Hepatocyte (in vitro differentiated cells): ENCODE data around the gene FHDC1. TPM values are rescaled to one million over a fixed set of nuclear protein-coding genes. Genes with fewer than 3 reads are reported as not detected.
"Not testable (repeated sequence)": the region's sequence is repeated elsewhere in the genome, so short reads cannot be mapped to it uniquely, and the experiment has no call there.

Experiments used
- DNase-seq: peaks from one replicate; pipeline ENCODE4 v3.0.0-alpha.2; 2016; ENCODE audit warnings: low spot score
- H2AFZ ChIP-seq: fragments of 200-600 bp; sonication (generic); 2 replicates; pipeline ENCODE4 v1.6.0; 2016; ENCODE audit warnings: antibody characterized with exemption, mild to moderate bottlenecking
- H3K27ac ChIP-seq: fragments of 200-600 bp; sonication (generic); 2 replicates; pipeline ENCODE4 v1.5.1; 2016; ENCODE audit warnings: mild to moderate bottlenecking
- H3K27me3 ChIP-seq: fragments of 200-600 bp; sonication (generic); 2 replicates; pipeline ENCODE4 v1.6.1; 2016
- H3K36me3 ChIP-seq: fragments of 200-600 bp; sonication (generic); replicated peaks from 2 replicates; pipeline ENCODE4 v1.5.1; 2016; ENCODE audit warnings: low read depth; ENCODE audit not compliant: insufficient read depth
- H3K4me1 ChIP-seq: fragments of 200-600 bp; sonication (generic); 2 replicates; pipeline ENCODE4 v1.5.1; 2016; ENCODE audit warnings: mild to moderate bottlenecking, moderate library complexity; ENCODE audit not compliant: insufficient read depth
- H3K4me2 ChIP-seq: fragments of 200-600 bp; sonication (generic); 2 replicates; pipeline ENCODE4 v1.6.0; 2016
- H3K4me3 ChIP-seq: fragments of 200-600 bp; sonication (generic); 2 replicates; pipeline ENCODE4 v1.5.1; 2016; ENCODE audit warnings: mild to moderate bottlenecking
- H3K79me2 ChIP-seq: fragments of 200-600 bp; sonication (generic); 2 replicates; pipeline ENCODE4 v1.6.0; 2017; ENCODE audit warnings: mild to moderate bottlenecking
- H3K9me2 ChIP-seq: fragments of 200-600 bp; sonication (generic); replicated peaks from 2 replicates; pipeline ENCODE4 v1.6.0; 2017; ENCODE audit warnings: mild to moderate bottlenecking; ENCODE audit not compliant: insufficient read depth
- H3K9me3 ChIP-seq: fragments of 200-600 bp; sonication (generic); 2 replicates; pipeline ENCODE4 v1.5.1; 2016; ENCODE audit warnings: low read depth, mild to moderate bottlenecking
- H4K20me1 ChIP-seq: fragments of 200-600 bp; sonication (generic); 2 replicates; pipeline ENCODE4 v1.6.0; 2016; ENCODE audit warnings: mild to moderate bottlenecking; ENCODE audit not compliant: insufficient read depth, poor library complexity, severe bottlenecking
- EZH2 ChIP-seq: fragments of 200-600 bp; sonication (generic); IDR thresholded peaks from 2 replicates; pipeline ENCODE4 v1.6.1; 2016; ENCODE audit warnings: antibody characterized with exemption, mild to moderate bottlenecking, borderline replicate concordance
- EZH2phosphoT487 ChIP-seq: fragments of 200-600 bp; sonication (generic); IDR thresholded peaks from one replicate; pipeline ENCODE4 v1.6.1; 2018; ENCODE audit warnings: antibody characterized with exemption, mild to moderate bottlenecking, low read depth, moderate library complexity; ENCODE audit not compliant: unreplicated experiment, severe bottlenecking
- WGBS: methylation state at CpG from one replicate; pipeline ENCODE4 v1.1.6; 2016; ENCODE audit warnings: low lambda C conversion rate; ENCODE audit errors: missing lambda C conversion rate; 5-methylcytosine and 5-hydroxymethylcytosine counted together
- polyA plus RNA-seq: library from polyadenylated mRNA; unstranded; fragments of >200 nt; fragmentation: Nextera tagmentation; extraction: Ambion mirVana; gene quantifications from 2 replicates; pipeline ENCODE4 v1.2.1, GENCODE V29; 2016
- total RNA-seq: library from RNA; depleted of rRNA; stranded (reverse); fragments of >200 nt; gene quantifications from 2 replicates; pipeline ENCODE4 v1.2.3, GENCODE V29; 2014
- TF ChIP-seq, protein P1 (sequence below): fragments of 200-600 bp; sonication (generic); IDR thresholded peaks from 2 replicates; pipeline ENCODE4 v1.5.1; 2016; ENCODE audit warnings: antibody characterized with exemption, mild to moderate bottlenecking; ENCODE audit not compliant: poor library complexity

FHDC1 gene
- total and polyA plus RNA-seq, 2 experiments from 2014 or later = 2.1 to 3.1 TPM

- H3K36me3 ChIP-seq = no peaks in the 10 kb centered on the region
- TF ChIP-seq EZH2 (no peak), EZH2phosphoT487 (no peak)
- TF ChIP-seq, protein P1, sequence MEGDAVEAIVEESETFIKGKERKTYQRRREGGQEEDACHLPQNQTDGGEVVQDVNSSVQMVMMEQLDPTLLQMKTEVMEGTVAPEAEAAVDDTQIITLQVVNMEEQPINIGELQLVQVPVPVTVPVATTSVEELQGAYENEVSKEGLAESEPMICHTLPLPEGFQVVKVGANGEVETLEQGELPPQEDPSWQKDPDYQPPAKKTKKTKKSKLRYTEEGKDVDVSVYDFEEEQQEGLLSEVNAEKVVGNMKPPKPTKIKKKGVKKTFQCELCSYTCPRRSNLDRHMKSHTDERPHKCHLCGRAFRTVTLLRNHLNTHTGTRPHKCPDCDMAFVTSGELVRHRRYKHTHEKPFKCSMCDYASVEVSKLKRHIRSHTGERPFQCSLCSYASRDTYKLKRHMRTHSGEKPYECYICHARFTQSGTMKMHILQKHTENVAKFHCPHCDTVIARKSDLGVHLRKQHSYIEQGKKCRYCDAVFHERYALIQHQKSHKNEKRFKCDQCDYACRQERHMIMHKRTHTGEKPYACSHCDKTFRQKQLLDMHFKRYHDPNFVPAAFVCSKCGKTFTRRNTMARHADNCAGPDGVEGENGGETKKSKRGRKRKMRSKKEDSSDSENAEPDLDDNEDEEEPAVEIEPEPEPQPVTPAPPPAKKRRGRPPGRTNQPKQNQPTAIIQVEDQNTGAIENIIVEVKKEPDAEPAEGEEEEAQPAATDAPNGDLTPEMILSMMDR = no peak
- H3K79me2 ChIP-seq = no peaks in the 10 kb centered on the region
- no peak overlapping the region for H3K4me3 ChIP-seq
- H3K4me2 ChIP-seq = no peak overlapping the region
- no peaks in the 10 kb centered on the region for H4K20me1 ChIP-seq
- peaks cover 8% of the 10 kb centered on the region for H3K4me1 ChIP-seq
- no peak overlapping the region for H3K27ac ChIP-seq
- H3K9me2 ChIP-seq = no peaks in the 10 kb centered on the region
- no peaks in the 10 kb centered on the region for H3K27me3 ChIP-seq
- no peaks in the 10 kb centered on the region for H3K9me3 ChIP-seq
- no peak overlapping the region for H2AFZ ChIP-seq
- 100% methylated on average over 1 of the region's 1 CpG for WGBS
- DNase-seq = no peak
Observed at GRCh38 chr4:152894673-152895072, 41.5 kb upstream of the FHDC1 start.

- WGBS = 92% methylated on average over 1 of the region's 1 CpG
- no peak for DNase-seq
- no peaks in the 10 kb centered on the region for H3K36me3 ChIP-seq
- H3K79me2 ChIP-seq = no peaks in the 10 kb centered on the region
- H3K4me3 ChIP-seq = no peak overlapping the region
- H4K20me1 ChIP-seq = no peaks in the 10 kb centered on the region
- no peaks in the 10 kb centered on the region for H3K27me3 ChIP-seq
- TF ChIP-seq EZH2 = no peak
- no peak for TF ChIP-seq EZH2phosphoT487
- TF ChIP-seq, protein P1 = no peak
- H3K4me1 ChIP-seq = peaks cover 8% of the 10 kb centered on the region
- no peaks in the 10 kb centered on the region for H3K9me2 ChIP-seq
- H2AFZ ChIP-seq = no peak overlapping the region
- no peak overlapping the region for H3K27ac ChIP-seq
- no peak overlapping the region for H3K4me2 ChIP-seq
- no peaks in the 10 kb centered on the region for H3K9me3 ChIP-seq
Observed at GRCh38 chr4:152896811-152897210, 39.3 kb upstream of the FHDC1 start.

- H3K4me3 ChIP-seq, DNase-seq, H3K27ac ChIP-seq, H4K20me1 ChIP-seq, H3K9me2 ChIP-seq, H3K79me2 ChIP-seq, H3K36me3 ChIP-seq, H3K4me1 ChIP-seq, H3K27me3 ChIP-seq, H3K4me2 ChIP-seq, H2AFZ ChIP-seq, H3K9me3 ChIP-seq: not testable (repeated sequence)
- 92% methylated on average over 6 of the region's 6 CpGs for WGBS
Observed at GRCh38 chr4:152898133-152898532, 38.0 kb upstream of the FHDC1 start.

DNA sequence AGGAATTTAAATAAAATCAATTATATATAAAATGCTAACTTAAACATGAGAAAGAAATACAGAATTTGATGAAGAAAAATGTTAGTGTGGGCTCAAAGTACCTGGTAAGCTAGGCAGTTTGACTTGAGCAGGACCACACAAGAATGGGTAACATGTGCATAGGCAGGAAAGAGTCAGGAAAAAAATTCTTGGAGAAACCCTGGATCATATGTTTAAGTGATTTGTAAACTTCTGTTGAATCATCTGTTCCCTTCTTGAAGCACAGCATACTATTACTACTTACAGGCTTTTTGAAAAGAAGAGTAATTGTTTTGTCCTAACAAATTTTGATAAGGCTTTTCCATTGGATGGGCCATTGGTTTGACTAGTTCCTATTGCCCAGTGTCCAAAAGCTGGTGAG, 37.5 kb upstream of the FHDC1 start:
- Histone ChIP-seq H3K27me3 (no peaks in the 10 kb centered on the region), H3K4me3 (no peak overlapping the region), H3K4me1 (no peaks in the 10 kb centered on the region), H3K27ac (no peak overlapping the region), H3K4me2 (no peak overlapping the region), H3K36me3 (no peaks in the 10 kb centered on the region), H3K9me3 (no peaks in the 10 kb centered on the region), H3K79me2 (no peaks in the 10 kb centered on the region), H3K9me2 (no peaks in the 10 kb centered on the region), H2AFZ (no peak overlapping the region), H4K20me1 (no peaks in the 10 kb centered on the region)
- TF ChIP-seq EZH2phosphoT487 (no peak), EZH2 (no peak)
- TF ChIP-seq, protein P1 = no peak
- DNase-seq = no peak
